Measurements from ENCODE around the gene IL26. TPM values are rescaled to one million over a fixed set of nuclear protein-coding genes. Genes with fewer than 3 reads are reported as not detected.
"Not testable (repeated sequence)": the region's sequence is repeated elsewhere in the genome, so short reads cannot be mapped to it uniquely, and the experiment has no call there.

IL26 gene
- total RNA-seq, 1 donor from 2014 or later, result not detected

- H3K36me3 Mint-ChIP-seq (ENCODE audit: unreplicated experiment), result no peaks in the 10 kb centered on the region
- H3K9me3 Mint-ChIP-seq (ENCODE audit: unreplicated experiment), result no peaks in the 10 kb centered on the region
- H3K27me3 Mint-ChIP-seq (ENCODE audit: unreplicated experiment), result peaks cover 30% of the 10 kb centered on the region
- no peak overlapping the region for H3K4me3 Mint-ChIP-seq (ENCODE audit: unreplicated experiment)
- TF ChIP-seq CTCF (IDR thresholded peaks at IDR 0.05), result no peak
- DNase-seq (ENCODE audit: extremely low spot score, unreplicated experiment), result no peak
- no peak overlapping the region for H3K27ac Mint-ChIP-seq (ENCODE audit: unreplicated experiment)
- H3K4me1 Mint-ChIP-seq (ENCODE audit: unreplicated experiment), result peaks cover 27% of the 10 kb centered on the region
Observed at GRCh38 chr12:68222326-68222725, 3.3 kb downstream of the IL26 start.

- no peak for TF ChIP-seq CTCF (IDR thresholded peaks at IDR 0.05)
- peaks cover 27% of the 10 kb centered on the region for H3K4me1 Mint-ChIP-seq (ENCODE audit: unreplicated experiment)
- no peaks in the 10 kb centered on the region for H3K9me3 Mint-ChIP-seq (ENCODE audit: unreplicated experiment)
- no peaks in the 10 kb centered on the region for H3K36me3 Mint-ChIP-seq (ENCODE audit: unreplicated experiment)
- no peak overlapping the region for H3K27ac Mint-ChIP-seq (ENCODE audit: unreplicated experiment)
- H3K27me3 Mint-ChIP-seq (ENCODE audit: unreplicated experiment), result peaks cover 34% of the 10 kb centered on the region
- H3K4me3 Mint-ChIP-seq (ENCODE audit: unreplicated experiment), result no peak overlapping the region
- DNase-seq (ENCODE audit: extremely low spot score, unreplicated experiment), result no peak
Observed at GRCh38 chr12:68221497-68221896, 4.1 kb downstream of the IL26 start.

GRCh38 chr12:68210875-68211274, 14.7 kb downstream of the IL26 start:
- Mint-ChIP-seq H3K4me1 (ENCODE audit: unreplicated experiment) (no peaks in the 10 kb centered on the region), H3K36me3 (ENCODE audit: unreplicated experiment) (no peaks in the 10 kb centered on the region), H3K4me3 (ENCODE audit: unreplicated experiment) (no peak overlapping the region), H3K27ac (ENCODE audit: unreplicated experiment) (no peak overlapping the region), H3K9me3 (ENCODE audit: unreplicated experiment) (peaks cover 12% of the 10 kb centered on the region), H3K27me3 (ENCODE audit: unreplicated experiment) (peaks cover 65% of the 10 kb centered on the region)
- TF ChIP-seq CTCF (IDR thresholded peaks at IDR 0.05), result no peak
- no peak for DNase-seq (ENCODE audit: extremely low spot score, unreplicated experiment)

GRCh38 chr12:68209048-68209728, 16.4 kb downstream of the IL26 start:
- not testable (repeated sequence) for H3K4me1 Mint-ChIP-seq (ENCODE audit: unreplicated experiment); H3K4me3 Mint-ChIP-seq (ENCODE audit: unreplicated experiment); H3K36me3 Mint-ChIP-seq (ENCODE audit: unreplicated experiment); DNase-seq (ENCODE audit: extremely low spot score, unreplicated experiment); H3K27ac Mint-ChIP-seq (ENCODE audit: unreplicated experiment)
- peaks cover 75% of the 10 kb centered on the region for H3K27me3 Mint-ChIP-seq (ENCODE audit: unreplicated experiment)
- H3K9me3 Mint-ChIP-seq (ENCODE audit: unreplicated experiment), result peaks cover 12% of the 10 kb centered on the region

DNA sequence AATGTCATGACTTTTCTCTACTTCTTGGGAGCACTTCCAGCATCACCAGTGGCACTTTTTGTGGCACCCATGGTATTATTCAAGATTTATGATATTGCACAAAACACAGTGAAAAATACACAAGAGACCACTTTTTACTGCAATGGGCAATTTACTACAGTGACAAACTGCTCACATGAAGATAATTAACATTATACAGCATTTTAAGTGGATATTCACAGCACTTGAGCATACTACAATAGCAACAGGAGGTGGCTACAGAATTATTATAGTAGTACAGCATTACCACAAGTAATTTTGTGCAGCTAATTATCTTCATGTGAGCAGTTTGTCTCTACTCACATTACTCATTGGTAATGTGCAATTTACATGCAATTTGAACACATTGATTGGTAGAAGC, 18.3 kb downstream of the IL26 start:
- H3K4me1 Mint-ChIP-seq (ENCODE audit: unreplicated experiment), result no peaks in the 10 kb centered on the region
- DNase-seq (ENCODE audit: extremely low spot score, unreplicated experiment), result no peak
- TF ChIP-seq CTCF (IDR thresholded peaks at IDR 0.05), result no peak
- no peak overlapping the region for H3K4me3 Mint-ChIP-seq (ENCODE audit: unreplicated experiment)
- H3K9me3 Mint-ChIP-seq (ENCODE audit: unreplicated experiment), result peaks cover 8% of the 10 kb centered on the region
- no peaks in the 10 kb centered on the region for H3K36me3 Mint-ChIP-seq (ENCODE audit: unreplicated experiment)
- H3K27me3 Mint-ChIP-seq (ENCODE audit: unreplicated experiment), result peaks cover 73% of the 10 kb centered on the region
- H3K27ac Mint-ChIP-seq (ENCODE audit: unreplicated experiment), result no peak overlapping the region
